ENCODE measurements around the gene LMO7. TPM values are rescaled to one million over a fixed set of nuclear protein-coding genes. Genes with fewer than 3 reads are reported as not detected.

Gene LMO7
- total RNA-seq, 4 donors from 2014 or later = 7.3 to 11.9 (median 8.9) TPM

GRCh38 chr13:75795274-75795673 lies 159.1 kb downstream of the LMO7 start:
- TF ChIP-seq CTCF (IDR thresholded peaks at IDR 0.05; ENCODE audit: low read depth) = no peak

DNA sequence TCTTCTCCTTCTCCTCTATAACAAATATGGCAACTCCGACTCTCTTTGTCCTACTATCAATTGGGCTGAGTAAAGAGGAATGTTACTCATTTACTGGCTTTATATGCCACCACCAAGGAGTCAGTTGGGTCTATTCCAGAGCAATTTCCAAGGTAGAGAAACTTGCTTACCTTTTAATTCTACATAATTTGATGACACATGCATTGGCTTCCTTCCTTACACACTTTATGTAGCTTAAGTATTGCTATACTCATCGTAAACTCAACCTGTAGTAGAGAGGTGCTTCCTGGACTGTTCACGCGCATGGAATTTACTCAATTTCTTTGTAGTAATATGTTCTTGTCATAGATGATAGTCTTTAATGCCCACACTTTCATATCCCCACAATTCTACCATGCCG lies 160.7 kb downstream of the LMO7 start:
- TF ChIP-seq CTCF (IDR thresholded peaks at IDR 0.05; ENCODE audit: low read depth) = no peak

- no peak for TF ChIP-seq CTCF (IDR thresholded peaks at IDR 0.05; ENCODE audit: low read depth)
Observed at GRCh38 chr13:75797239-75797638, 161.1 kb downstream of the LMO7 start.

DNA sequence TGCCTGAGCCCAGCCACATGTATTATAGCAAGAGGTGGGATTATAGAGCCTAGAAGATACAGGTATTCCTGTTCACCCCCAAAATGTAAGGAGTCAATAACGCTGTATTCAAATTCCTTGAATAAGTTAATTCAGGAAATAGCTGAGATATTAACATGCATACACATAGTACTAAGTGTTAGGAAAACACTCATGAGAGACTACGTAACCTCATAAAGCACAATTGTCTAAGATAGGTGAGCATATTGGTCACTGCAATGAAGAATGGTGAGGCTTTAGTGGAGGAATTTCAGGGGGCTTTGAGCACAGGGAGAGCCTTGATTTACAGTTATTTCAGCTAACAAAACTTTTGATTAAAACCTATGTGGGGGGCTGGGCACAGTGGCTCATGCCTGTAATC lies 161.6 kb downstream of the LMO7 start:
- TF ChIP-seq CTCF (IDR thresholded peaks at IDR 0.05; ENCODE audit: low read depth) = no peak

- no peak for TF ChIP-seq CTCF (IDR thresholded peaks at IDR 0.05; ENCODE audit: low read depth)
Observed at GRCh38 chr13:75798353-75799255, 162.5 kb downstream of the LMO7 start.

GRCh38 chr13:75800545-75800944 lies 164.4 kb downstream of the LMO7 start:
- no peak for TF ChIP-seq CTCF (IDR thresholded peaks at IDR 0.05; ENCODE audit: low read depth)

GRCh38 chr13:75801388-75801945 lies 165.3 kb downstream of the LMO7 start:
- no peak for TF ChIP-seq CTCF (IDR thresholded peaks at IDR 0.05; ENCODE audit: low read depth)
